ENCODE data around the gene ZFP36.

Gene ZFP36

GRCh38 chr19:39420769-39421168 lies 14.1 kb downstream of the ZFP36 start:
- no peak for DNase-seq

DNA sequence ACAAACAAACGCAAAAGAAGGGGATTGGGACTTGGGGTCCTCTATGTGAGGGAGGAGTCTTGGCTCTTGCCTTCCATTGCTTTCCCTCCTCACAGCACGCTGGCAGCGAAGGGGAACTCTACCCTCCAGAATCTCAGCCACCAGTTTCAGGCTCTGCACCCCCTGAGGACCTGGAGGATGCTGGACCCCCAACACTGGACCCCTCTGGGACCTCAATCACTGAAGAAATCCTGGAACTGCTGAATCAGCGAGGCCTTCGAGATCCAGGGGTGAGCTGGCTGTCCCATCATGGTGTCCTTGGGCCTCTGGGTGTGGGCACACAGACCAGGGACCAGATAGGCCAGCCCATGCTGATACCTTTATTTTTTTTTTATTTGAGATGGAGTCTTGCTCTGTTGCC lies 15.4 kb downstream of the ZFP36 start:
- no peak for DNase-seq

DNA sequence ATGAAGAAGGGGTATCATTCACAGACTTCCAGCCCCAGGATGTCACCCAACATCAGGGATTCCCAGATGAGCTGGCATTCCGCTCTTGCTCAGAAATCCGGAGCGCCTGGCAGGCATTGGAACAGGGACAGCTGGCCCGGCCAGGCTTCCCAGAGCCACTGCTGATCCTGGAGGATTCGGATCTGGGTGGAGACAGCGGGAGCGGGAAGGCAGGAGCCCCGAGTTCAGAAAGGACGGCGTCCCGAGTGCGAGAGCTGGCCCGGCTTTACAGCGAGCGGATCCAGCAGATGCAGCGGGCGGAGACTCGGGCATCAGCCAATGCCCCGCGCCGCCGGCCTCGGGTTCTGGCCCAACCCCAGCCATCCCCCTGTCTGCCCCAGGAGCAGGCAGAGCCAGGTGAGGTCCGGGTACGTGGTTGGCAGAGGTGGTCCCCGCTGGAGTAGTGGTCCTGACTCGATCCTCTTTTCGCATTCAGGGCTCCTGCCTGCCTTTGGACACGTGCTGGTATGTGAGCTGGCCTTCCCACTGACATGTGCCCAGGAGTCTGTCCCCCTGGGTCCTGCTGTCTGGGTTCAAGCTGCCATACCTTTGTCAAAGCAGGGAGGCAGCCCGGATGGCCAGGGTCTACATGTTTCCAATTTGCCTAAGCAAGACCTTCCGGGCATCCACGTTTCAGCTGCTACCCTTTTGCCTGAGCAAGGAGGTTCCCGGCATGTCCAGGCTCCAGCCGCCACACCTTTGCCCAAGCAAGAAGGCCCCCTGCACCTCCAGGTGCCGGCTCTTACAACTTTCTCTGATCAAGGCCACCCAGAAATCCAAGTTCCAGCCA lies 16.8 kb downstream of the ZFP36 start:
- no peak for DNase-seq

DNA sequence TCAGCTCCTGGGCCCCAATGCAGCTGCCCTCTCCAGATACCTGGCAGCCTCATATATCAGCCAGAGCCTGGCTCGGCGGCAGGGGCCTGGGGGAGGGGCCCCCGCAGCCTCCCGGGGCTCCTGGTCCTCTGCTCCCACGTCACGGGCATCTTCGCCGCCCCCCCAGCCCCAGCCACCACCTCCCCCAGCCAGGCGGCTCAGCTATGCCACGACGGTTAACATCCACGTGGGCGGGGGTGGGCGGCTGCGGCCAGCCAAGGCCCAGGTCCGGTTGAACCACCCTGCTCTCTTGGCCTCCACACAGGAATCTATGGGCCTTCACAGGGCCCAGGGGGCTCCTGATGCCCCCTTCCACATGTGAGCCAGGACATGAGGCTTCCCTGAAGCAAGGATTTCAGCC lies 18.3 kb downstream of the ZFP36 start:
- DNase-seq, result no peak

GRCh38 chr19:39425744-39426143 lies 19.1 kb downstream of the ZFP36 start:
- DNase-seq, result no peak

GRCh38 chr19:39426170-39426569 lies 19.5 kb downstream of the ZFP36 start:
- no peak for DNase-seq

DNA sequence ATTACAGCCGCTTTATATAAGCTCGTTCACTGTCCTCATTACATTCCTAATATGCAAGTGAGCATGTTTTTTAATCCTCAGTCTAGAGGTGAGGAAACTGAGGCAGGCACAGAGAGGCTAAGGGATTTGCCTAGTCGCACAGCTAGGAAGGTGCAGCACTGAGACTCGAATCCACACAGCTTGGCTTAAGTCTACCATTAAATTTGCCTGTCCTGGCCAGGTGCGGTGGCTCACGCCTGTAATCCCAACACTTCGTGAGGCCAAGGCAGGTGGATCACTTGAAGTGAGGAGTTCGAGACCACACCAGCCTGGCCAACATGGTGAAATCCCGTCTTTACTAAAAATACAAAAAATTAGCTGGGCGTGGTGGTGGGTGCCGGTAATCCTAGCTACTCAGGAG lies 21.1 kb downstream of the ZFP36 start:
- DNase-seq, result no peak

GRCh38 chr19:39428283-39429112 lies 21.9 kb downstream of the ZFP36 start:
- peak; percentile 20 for DNase-seq

DNA sequence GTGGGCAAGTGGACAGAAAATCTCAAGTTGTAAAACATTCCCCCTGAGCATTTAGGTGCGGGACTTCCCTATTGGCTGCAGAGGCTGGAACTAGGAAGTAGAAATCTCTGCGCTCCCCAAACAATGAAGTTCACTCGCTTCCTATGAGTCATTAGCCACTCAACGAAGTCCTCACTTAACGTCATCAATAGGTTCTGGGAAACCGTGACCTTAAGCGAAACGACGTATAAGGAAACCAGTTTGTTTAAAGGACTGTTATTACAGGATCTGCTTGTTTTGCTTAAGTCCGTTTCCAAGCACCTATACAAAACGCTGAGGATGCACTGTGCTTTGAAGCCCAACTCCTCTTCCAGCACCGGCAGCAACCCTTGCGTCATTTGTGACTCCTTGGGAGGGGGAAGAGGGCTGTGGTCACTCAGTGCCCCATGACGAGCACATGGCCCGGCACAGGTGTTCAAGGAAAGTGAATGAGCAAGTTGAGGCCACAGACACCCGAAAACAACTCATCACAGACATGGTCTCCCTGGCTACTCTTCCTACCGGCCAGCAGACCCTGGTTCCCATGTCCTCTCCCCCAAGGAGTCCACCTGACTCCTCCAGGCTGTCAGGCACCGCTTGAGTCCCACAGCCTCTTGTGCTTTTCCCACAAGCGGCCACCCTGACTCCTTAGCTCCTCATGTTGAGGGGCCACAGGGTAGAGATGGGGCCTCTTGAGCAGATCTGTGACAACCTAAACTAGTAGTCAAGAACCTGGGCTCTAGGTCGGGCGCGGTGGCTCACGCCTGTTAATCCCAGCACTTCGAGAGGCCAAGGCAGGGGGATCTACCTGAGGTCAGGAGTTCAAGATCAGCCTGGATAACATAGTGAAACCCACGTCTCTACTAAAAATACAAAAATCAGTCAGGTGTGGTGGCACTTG lies 24.3 kb downstream of the ZFP36 start:
- DNase-seq, result peak; percentile 88

DNA sequence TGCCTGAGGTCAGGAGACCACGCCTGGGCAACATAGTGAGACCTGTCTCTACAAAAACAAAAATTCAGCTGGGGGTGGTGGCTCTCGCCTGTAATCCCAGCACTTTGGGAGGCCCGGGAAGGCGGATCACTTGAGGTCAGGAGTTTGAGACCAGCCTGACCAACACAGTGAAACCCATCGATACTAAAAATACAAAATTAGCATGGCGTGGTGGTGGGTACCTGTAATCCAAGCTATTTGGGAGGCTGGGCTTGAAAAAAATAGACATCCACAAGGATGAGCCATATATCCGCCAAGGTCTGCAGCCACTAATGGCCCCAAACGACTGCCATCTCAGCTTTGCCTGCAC lies 26.0 kb downstream of the ZFP36 start:
- DNase-seq, result no peak

GRCh38 chr19:39433480-39434079 lies 26.9 kb downstream of the ZFP36 start:
- DNase-seq, result no peak

DNA sequence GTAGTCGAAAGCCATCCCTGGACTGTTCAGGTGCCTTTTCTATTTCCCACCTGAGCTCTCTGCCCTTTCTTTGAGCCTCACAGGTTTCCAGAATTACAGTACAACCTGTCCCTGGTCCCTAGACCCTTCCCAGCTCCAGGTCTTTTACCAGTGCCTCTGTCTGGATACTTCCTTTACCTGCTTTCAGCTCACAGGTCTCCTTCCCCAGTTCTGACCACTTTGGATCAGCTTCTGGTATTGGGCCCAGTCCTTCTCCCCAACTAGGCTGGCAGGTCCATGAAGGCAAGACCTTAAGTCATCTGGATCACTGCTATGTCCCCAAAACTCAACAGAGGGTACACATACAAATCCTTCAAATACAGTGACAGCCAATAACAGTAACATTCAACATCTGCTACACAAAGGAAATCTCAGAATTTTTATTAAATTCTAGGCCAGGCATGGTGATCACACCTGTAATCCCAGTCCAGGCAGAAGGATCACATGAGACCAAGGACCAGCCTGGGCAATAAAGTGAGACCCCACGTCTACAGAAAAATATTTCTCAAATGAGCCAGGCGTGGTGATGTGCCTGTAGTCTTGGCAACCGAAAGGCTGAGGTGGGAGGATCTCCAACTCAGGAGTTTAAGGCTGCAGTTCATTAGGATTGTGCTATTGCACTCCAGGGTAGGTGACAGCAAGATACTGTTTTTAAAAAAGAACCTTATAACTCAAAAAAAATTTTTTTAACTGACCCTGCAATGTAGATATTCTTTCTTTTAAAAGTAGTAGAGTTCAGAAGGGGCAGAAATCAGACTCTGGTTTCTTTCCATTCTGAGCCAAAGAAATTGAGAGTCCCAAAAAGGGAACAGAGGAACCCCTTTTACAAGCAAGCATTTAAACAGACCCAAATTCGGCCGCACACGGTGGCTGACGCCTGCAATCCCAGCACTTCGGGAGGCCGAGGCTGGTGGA lies 27.8 kb downstream of the ZFP36 start:
- DNase-seq, result no peak

GRCh38 chr19:39435499-39436349 lies 29.1 kb downstream of the ZFP36 start, which contains the start of gene RPS16:
Gene RPS16, minus strand, starts transcription at chr19:39435949. Its CDS starts 54 bp downstream, at chr19:39435895.
- peak; percentile 99 for DNase-seq

GRCh38 chr19:39436350-39436716 lies 29.7 kb downstream of the ZFP36 start:
- no peak for DNase-seq

- no peak for DNase-seq
Observed at GRCh38 chr19:39438270-39438934, 31.8 kb downstream of the ZFP36 start.

- DNase-seq, result no peak
Observed at GRCh38 chr19:39444598-39445195, 38.0 kb downstream of the ZFP36 start.

GRCh38 chr19:39445196-39446111 lies 38.8 kb downstream of the ZFP36 start, which contains the start of gene SUPT5H:
Gene SUPT5H, plus strand, starts transcription at chr19:39445582. Its CDS starts 309 bp downstream, at chr19:39445891.
- DNase-seq, result peak; percentile 99
